PC-3 (cell line): Measurements from ENCODE around the gene UBR4.

Experiments
- CTCF ChIP-seq: fragments of 300-600 bp; sonication (generic); conservative IDR thresholded peaks from 2 replicates; pipeline ENCODE4 v1.5.1; 2017; ENCODE audit warnings: antibody characterized with exemption, low read depth, mild to moderate bottlenecking, low read length
- EZH2phosphoT487 ChIP-seq: fragments of 300-600 bp; sonication (generic); IDR thresholded peaks from 2 replicates; pipeline ENCODE4 v1.6.1; 2018; ENCODE audit warnings: mild to moderate bottlenecking, antibody characterized with exemption, low read length, borderline replicate concordance

GRCh38 chr1:19149736-19150135 lies 60.3 kb downstream of the UBR4 start:
- no peak for TF ChIP-seq CTCF
- no peak for TF ChIP-seq EZH2phosphoT487
